Calu3 (cell line): ENCODE measurements around the gene PLSCR4. TPM values are rescaled to one million over a fixed set of nuclear protein-coding genes. Genes with fewer than 3 reads are reported as not detected.

Experiments
- BruUV-seq: library from RNA; stranded (reverse); fragments of 400-500 nt; replicated peaks from 2 replicates; lab custom pipeline; 2021; lab: Mats Ljungman, UMichigan
- CTCF ChIA-PET: fragments of 300-600 bp; sonication (Branson Sonifier 250); formaldehyde crosslinking; loops from one replicate; lab custom pipeline; 2022; ENCODE audit warnings: antibody characterized with exemption; lab: Charles Lee
- DNase-seq: peaks from one replicate; pipeline ENCODE4 v3.0.0; 2022
- H3K27ac Mint-ChIP-seq: one replicate; pipeline ENCODE4 v1.8.0; 2022; ENCODE audit warnings: mixed read lengths; ENCODE audit not compliant: unreplicated experiment
- H3K27me3 Mint-ChIP-seq: one replicate; pipeline ENCODE4 v1.8.0; 2022; ENCODE audit warnings: mixed read lengths; ENCODE audit not compliant: unreplicated experiment
- H3K36me3 Mint-ChIP-seq: one replicate; pipeline ENCODE4 v1.8.0; 2022; ENCODE audit warnings: mild to moderate bottlenecking, moderate library complexity, mixed read lengths; ENCODE audit not compliant: insufficient read depth, unreplicated experiment
- H3K4me1 Mint-ChIP-seq: one replicate; pipeline ENCODE4 v1.8.0; 2022; ENCODE audit warnings: mild to moderate bottlenecking, low read depth, mixed read lengths; ENCODE audit not compliant: unreplicated experiment
- H3K4me3 Mint-ChIP-seq: one replicate; pipeline ENCODE4 v1.8.0; 2022; ENCODE audit warnings: mild to moderate bottlenecking, low read depth, moderate library complexity, mixed read lengths; ENCODE audit not compliant: unreplicated experiment
- H3K9me3 Mint-ChIP-seq: one replicate; pipeline ENCODE4 v1.8.0; 2022; ENCODE audit warnings: low read depth, mixed read lengths; ENCODE audit not compliant: unreplicated experiment
- CTCF ChIP-seq: fragments of 200-600 bp; IDR thresholded peaks from one replicate; pipeline ENCODE4 v1.8.0; 2022; ENCODE audit warnings: antibody characterized with exemption; ENCODE audit not compliant: unreplicated experiment
- intact Hi-C: fragments of 100-400 bp; cut with micrococcal nuclease; formaldehyde crosslinking; loops from one replicate; pipeline ENCODE4 v1.10.0; 2022; ENCODE audit not compliant: unreplicated experiment
- total RNA-seq: library from RNA; stranded (reverse); gene quantifications from 2 replicates; pipeline ENCODE4 v1.2.3, GENCODE V29; 2022

PLSCR4 gene
- total RNA-seq, 1 experiment from 2014 or later: 10.2 TPM

GRCh38 chr3:146268535-146269219 lies 17.8 kb upstream of the PLSCR4 start:
- intact Hi-C loops: no loop called here
- no peaks in the 10 kb centered on the region for H3K27me3 Mint-ChIP-seq
- no TSS peak for BruUV-seq
- no peak for DNase-seq
- H3K4me1 Mint-ChIP-seq: no peaks in the 10 kb centered on the region
- no peak overlapping the region for H3K4me3 Mint-ChIP-seq
- CTCF ChIA-PET: no interaction called here
- H3K36me3 Mint-ChIP-seq: no peaks in the 10 kb centered on the region
- no peak overlapping the region for H3K27ac Mint-ChIP-seq
- TF ChIP-seq CTCF: no peak
- no peaks in the 10 kb centered on the region for H3K9me3 Mint-ChIP-seq

- Mint-ChIP-seq H3K27ac (no peak overlapping the region), H3K9me3 (no peaks in the 10 kb centered on the region), H3K27me3 (no peaks in the 10 kb centered on the region), H3K36me3 (no peaks in the 10 kb centered on the region), H3K4me3 (no peak overlapping the region), H3K4me1 (no peaks in the 10 kb centered on the region)
- no peak for TF ChIP-seq CTCF
- no TSS peak for BruUV-seq
- CTCF ChIA-PET: no interaction called here
- DNase-seq: no peak
- intact Hi-C loops: no loop called here
Measured at GRCh38 chr3:146265720-146266119, 14.8 kb upstream of the PLSCR4 start.

- H3K27ac Mint-ChIP-seq: no peak overlapping the region
- no peaks in the 10 kb centered on the region for H3K36me3 Mint-ChIP-seq
- intact Hi-C loops: no loop called here
- peaks cover 9% of the 10 kb centered on the region for H3K4me1 Mint-ChIP-seq
- CTCF ChIA-PET: no interaction called here
- H3K27me3 Mint-ChIP-seq: no peaks in the 10 kb centered on the region
- TF ChIP-seq CTCF: no peak
- no TSS peak for BruUV-seq
- no peak overlapping the region for H3K4me3 Mint-ChIP-seq
- DNase-seq: no peak
- no peaks in the 10 kb centered on the region for H3K9me3 Mint-ChIP-seq
Measured at GRCh38 chr3:146262371-146263110, 11.6 kb upstream of the PLSCR4 start.

GRCh38 chr3:146259880-146260589 lies 9.1 kb upstream of the PLSCR4 start:
- no peak for DNase-seq
- Mint-ChIP-seq H3K9me3 (no peaks in the 10 kb centered on the region), H3K27me3 (no peaks in the 10 kb centered on the region), H3K4me1 (peaks cover 9% of the 10 kb centered on the region), H3K4me3 (no peak overlapping the region), H3K27ac (no peak overlapping the region), H3K36me3 (no peaks in the 10 kb centered on the region)
- intact Hi-C loops: no loop called here
- no peak for TF ChIP-seq CTCF
- BruUV-seq: no TSS peak
- CTCF ChIA-PET: no interaction called here
